Smooth muscle cell (in vitro differentiated cells): ENCODE measurements around the gene LTN1. TPM values are rescaled to one million over a fixed set of nuclear protein-coding genes. Genes with fewer than 3 reads are reported as not detected.

Source experiments
- DNase-seq: peaks from one replicate; lab custom pipeline; 2025; ENCODE audit not compliant: unreplicated experiment; lab: John Stamatoyannopoulos, UW
- H2AFZ ChIP-seq: fragments of 200-600 bp; sonication (generic); 2 replicates; pipeline ENCODE4 v1.6.0; 2016; ENCODE audit warnings: antibody characterized with exemption, low read depth, mild to moderate bottlenecking
- H3F3A ChIP-seq: fragments of 200-600 bp; sonication (generic); 2 replicates; pipeline ENCODE4 v1.6.0; 2017; ENCODE audit warnings: antibody characterized with exemption, low read depth
- H3K27ac ChIP-seq: fragments of 200-600 bp; sonication (generic); 2 replicates; pipeline ENCODE4 v1.5.1; 2016; ENCODE audit warnings: low read depth, mild to moderate bottlenecking
- H3K27me3 ChIP-seq: fragments of 200-600 bp; sonication (generic); 2 replicates; pipeline ENCODE4 v1.6.1; 2016; ENCODE audit warnings: low read depth, mild to moderate bottlenecking
- H3K36me3 ChIP-seq: fragments of 200-600 bp; sonication (generic); 2 replicates; pipeline ENCODE4 v1.5.1; 2016; ENCODE audit warnings: low read depth
- H3K4me1 ChIP-seq: fragments of 200-600 bp; sonication (generic); 2 replicates; pipeline ENCODE4 v1.5.1; 2016; ENCODE audit warnings: low read depth
- H3K4me2 ChIP-seq: fragments of 200-600 bp; sonication (generic); 2 replicates; pipeline ENCODE4 v1.6.0; 2016; ENCODE audit warnings: mild to moderate bottlenecking
- H3K4me3 ChIP-seq: fragments of 200-600 bp; sonication (generic); 2 replicates; pipeline ENCODE4 v1.5.1; 2016; ENCODE audit warnings: mild to moderate bottlenecking
- H3K79me2 ChIP-seq: fragments of 200-600 bp; sonication (generic); 2 replicates; pipeline ENCODE4 v1.6.0; 2016; ENCODE audit warnings: low read depth, mild to moderate bottlenecking
- H3K9ac ChIP-seq: fragments of 200-600 bp; sonication (generic); 2 replicates; pipeline ENCODE4 v1.6.0; 2016; ENCODE audit warnings: low read depth
- H3K9me3 ChIP-seq: fragments of 200-600 bp; sonication (generic); replicated peaks from 2 replicates; pipeline ENCODE4 v1.5.1; 2016; ENCODE audit warnings: low read depth
- H4K20me1 ChIP-seq: fragments of 200-600 bp; sonication (generic); 2 replicates; pipeline ENCODE4 v1.6.0; 2016; ENCODE audit warnings: low read depth
- CTCF ChIP-seq: fragments of 200-600 bp; sonication (generic); IDR thresholded peaks from 2 replicates; pipeline ENCODE4 v1.5.1; 2017; ENCODE audit warnings: borderline replicate concordance, mild to moderate bottlenecking, antibody characterized with exemption; ENCODE audit not compliant: insufficient read depth, poor library complexity, severe bottlenecking
- WGBS: methylation state at CpG from one replicate; pipeline ENCODE4 v1.1.7; 2016; ENCODE audit warnings: low lambda C conversion rate; 5-methylcytosine and 5-hydroxymethylcytosine counted together
- polyA plus RNA-seq: library from polyadenylated mRNA; unstranded; fragments of >200 nt; fragmentation: Nextera tagmentation; extraction: Ambion mirVana; gene quantifications from 2 replicates; pipeline ENCODE4 v1.2.1, GENCODE V29; 2016
- total RNA-seq: library from RNA; depleted of rRNA; stranded (reverse); fragments of >200 nt; gene quantifications from 2 replicates; pipeline ENCODE4 v1.2.3, GENCODE V29; 2014

The LTN1 gene
- total and polyA plus RNA-seq, 2 experiments from 2014 or later: 10.2 to 44.4 TPM

- no peak overlapping the region for H3K4me3 ChIP-seq
- no peaks in the 10 kb centered on the region for H3K36me3 ChIP-seq
- H3K27me3 ChIP-seq: no peaks in the 10 kb centered on the region
- no peak for DNase-seq
- H3K79me2 ChIP-seq: no peaks in the 10 kb centered on the region
- no peak for TF ChIP-seq CTCF
- H3K4me2 ChIP-seq: no peak overlapping the region
- H3F3A ChIP-seq: no peaks in the 10 kb centered on the region
- WGBS: 98% methylated on average over 8 of the region's 8 CpGs
- no peaks in the 10 kb centered on the region for H3K9me3 ChIP-seq
- no peaks in the 10 kb centered on the region for H3K4me1 ChIP-seq
- H2AFZ ChIP-seq: no peak overlapping the region
- H3K9ac ChIP-seq: no peak overlapping the region
- H4K20me1 ChIP-seq: no peaks in the 10 kb centered on the region
- H3K27ac ChIP-seq: no peak overlapping the region
These were observed 84.3 kb downstream of the LTN1 start for GRCh38 chr21:28908351-28908750.

- Histone ChIP-seq H3F3A (no peaks in the 10 kb centered on the region), H2AFZ (no peak overlapping the region), H3K4me2 (no peak overlapping the region), H3K9ac (no peak overlapping the region), H3K79me2 (no peaks in the 10 kb centered on the region), H3K27me3 (no peaks in the 10 kb centered on the region), H4K20me1 (no peaks in the 10 kb centered on the region), H3K27ac (no peak overlapping the region), H3K36me3 (no peaks in the 10 kb centered on the region), H3K4me1 (no peaks in the 10 kb centered on the region), H3K4me3 (no peak overlapping the region), H3K9me3 (no peaks in the 10 kb centered on the region)
- DNase-seq: no peak
- no peak for TF ChIP-seq CTCF
- WGBS: 86% methylated on average over 2 of the region's 2 CpGs
These were observed 85.8 kb downstream of the LTN1 start for GRCh38 chr21:28906841-28907240.

GRCh38 chr21:28906236-28906635 is 86.4 kb downstream of the LTN1 start:
- Histone ChIP-seq H2AFZ (no peak overlapping the region), H3K79me2 (no peaks in the 10 kb centered on the region), H3K36me3 (no peaks in the 10 kb centered on the region), H3K9me3 (no peaks in the 10 kb centered on the region), H3F3A (no peaks in the 10 kb centered on the region), H3K4me2 (no peak overlapping the region), H4K20me1 (no peaks in the 10 kb centered on the region), H3K9ac (no peak overlapping the region), H3K4me1 (no peaks in the 10 kb centered on the region), H3K27ac (no peak overlapping the region), H3K27me3 (no peaks in the 10 kb centered on the region), H3K4me3 (no peak overlapping the region)
- DNase-seq: no peak
- 87% methylated on average over 1 of the region's 1 CpG for WGBS
- TF ChIP-seq CTCF: no peak

GRCh38 chr21:28904961-28905435 is 87.7 kb downstream of the LTN1 start:
- Histone ChIP-seq H3K4me1 (no peaks in the 10 kb centered on the region), H2AFZ (no peak overlapping the region), H3K9ac (no peak overlapping the region), H3K4me3 (no peak overlapping the region), H3K27ac (no peak overlapping the region), H3K9me3 (no peaks in the 10 kb centered on the region), H3K79me2 (no peaks in the 10 kb centered on the region), H3F3A (no peaks in the 10 kb centered on the region), H3K36me3 (no peaks in the 10 kb centered on the region), H4K20me1 (no peaks in the 10 kb centered on the region), H3K27me3 (no peaks in the 10 kb centered on the region), H3K4me2 (no peak overlapping the region)
- no peak for DNase-seq
- WGBS: 48% methylated on average over 1 of the region's 1 CpG
- no peak for TF ChIP-seq CTCF
